GM21526 (cell line): ENCODE results near the gene STAM.

ENCODE experiments used
- ATAC-seq: cut with Tn5 transposase; IDR thresholded peaks from one replicate; pipeline ENCODE4 v1.9.1; 2021; ENCODE audit warnings: moderate library complexity; ENCODE audit not compliant: unreplicated experiment, low FRiP score

The STAM gene

DNA sequence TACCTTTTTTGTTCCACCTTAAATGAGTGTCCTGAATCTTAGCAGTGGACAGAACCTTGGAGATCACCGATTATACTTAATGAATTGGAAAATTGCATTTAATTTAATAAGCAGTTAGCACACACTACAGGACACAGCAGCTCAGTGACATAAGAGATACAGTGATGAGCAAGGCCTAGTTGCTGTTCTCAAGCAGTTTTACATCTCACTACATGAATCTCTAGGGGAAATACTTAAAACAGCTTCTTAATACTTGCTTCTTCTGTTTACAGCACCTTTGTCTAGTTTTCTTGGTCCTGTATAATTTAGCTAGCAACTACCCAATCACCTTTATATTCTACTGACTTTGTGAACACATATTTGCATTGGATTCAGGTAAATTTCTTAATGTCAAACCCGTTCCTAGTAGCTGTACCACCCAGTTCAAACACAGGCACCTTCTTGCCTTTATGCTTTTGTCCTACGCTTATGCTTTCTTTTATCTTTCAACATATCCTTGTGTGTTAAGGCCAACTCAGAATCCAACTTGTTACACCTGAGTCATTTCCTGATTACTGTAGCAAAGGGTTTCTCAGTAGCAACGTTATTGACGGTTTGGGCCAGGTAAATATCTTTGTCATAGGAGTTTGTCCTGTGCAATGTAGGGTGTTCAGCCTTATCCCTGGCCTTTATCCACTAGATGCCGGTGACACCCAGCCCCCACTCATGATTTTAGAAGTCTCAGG lies 1.8 kb downstream of the STAM start:
- ATAC-seq = no peak

- no peak for ATAC-seq
Measured at GRCh38 chr10:17647326-17647725, 3.4 kb downstream of the STAM start.

DNA sequence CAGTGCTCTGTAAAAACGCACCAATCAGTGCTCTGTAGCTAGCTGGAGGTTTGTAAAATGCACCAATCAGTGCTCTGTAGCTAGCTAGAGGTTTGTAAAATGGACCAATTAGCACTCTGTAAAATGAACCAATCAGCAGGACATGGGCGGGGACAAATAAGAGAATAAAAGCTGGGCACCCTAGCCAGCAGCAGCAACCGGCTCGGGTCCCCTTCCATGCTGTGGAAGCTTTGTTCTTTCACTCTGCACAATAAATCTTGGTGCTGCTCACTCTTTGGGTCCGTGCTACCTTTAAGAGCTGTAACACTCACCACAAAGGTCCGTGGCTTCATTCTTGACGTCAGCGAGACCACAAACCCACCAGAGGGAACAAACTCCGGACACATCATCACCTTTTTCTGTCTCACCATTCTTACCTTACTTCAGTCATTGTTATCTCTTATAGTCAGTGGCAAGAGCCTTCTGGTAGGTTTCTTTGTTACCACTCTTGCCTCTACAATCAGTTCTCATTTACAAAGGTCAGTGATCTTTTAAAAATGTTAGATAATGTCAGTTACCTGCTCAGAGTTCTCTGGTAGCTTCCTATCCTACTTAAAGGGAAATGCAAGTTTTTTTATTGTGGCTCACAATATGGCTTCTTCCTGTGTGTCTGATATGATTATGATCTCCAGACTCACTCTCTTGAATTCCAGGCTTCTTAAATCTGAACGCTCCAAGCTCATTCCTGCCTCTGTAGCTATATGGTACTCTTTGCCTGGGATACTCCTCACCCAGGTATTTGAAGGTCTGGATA lies 4.5 kb downstream of the STAM start:
- no peak for ATAC-seq

GRCh38 chr10:17649052-17649451 lies 5.1 kb downstream of the STAM start:
- no peak for ATAC-seq

GRCh38 chr10:17649836-17650235 lies 5.9 kb downstream of the STAM start:
- ATAC-seq = no peak

GRCh38 chr10:17650416-17650815 lies 6.5 kb downstream of the STAM start:
- ATAC-seq = no peak

DNA sequence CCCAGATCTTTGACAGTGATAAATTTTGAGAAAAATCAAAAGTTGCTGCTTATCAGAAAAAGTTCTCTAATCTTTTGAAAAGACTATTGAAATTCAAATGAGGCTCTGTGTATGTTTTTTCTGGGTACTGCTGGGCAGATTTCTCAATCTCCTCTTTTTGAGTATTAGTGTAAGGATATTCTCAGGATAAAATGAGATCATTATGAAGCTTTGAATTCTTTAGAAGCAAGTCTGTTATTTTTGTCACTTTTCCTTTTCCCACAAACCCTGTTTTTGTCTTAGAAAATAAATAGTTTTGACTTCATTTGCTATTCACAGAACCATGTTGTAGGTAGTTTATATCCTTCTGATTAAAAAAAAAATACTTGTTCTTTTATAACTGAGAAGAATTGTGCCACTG lies 7.9 kb downstream of the STAM start:
- no peak for ATAC-seq

DNA sequence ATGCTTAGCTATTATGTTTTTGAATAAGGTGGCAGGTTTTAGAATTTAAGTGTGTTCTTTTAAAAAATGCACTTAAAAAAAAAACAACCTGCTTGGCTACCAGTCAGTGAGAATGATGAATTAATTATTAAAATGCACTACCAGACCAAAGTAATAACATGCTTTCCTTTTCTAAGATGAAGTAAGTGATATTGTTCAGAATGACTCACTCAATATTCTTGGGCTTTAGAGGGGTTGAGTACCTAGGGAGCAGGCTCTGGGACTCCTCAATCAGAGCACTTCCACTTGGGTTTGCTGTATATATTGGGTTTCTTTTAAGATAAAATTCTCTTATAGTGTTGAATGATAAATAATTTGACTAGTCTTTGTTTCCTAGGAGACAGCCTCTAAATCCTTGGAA lies 8.6 kb downstream of the STAM start:
- ATAC-seq = no peak

- peak; percentile 34 for ATAC-seq
Measured at GRCh38 chr10:17655009-17655408, 11.1 kb downstream of the STAM start.

- ATAC-seq = peak; percentile 92
Measured at GRCh38 chr10:17655567-17656146, 11.7 kb downstream of the STAM start.

DNA sequence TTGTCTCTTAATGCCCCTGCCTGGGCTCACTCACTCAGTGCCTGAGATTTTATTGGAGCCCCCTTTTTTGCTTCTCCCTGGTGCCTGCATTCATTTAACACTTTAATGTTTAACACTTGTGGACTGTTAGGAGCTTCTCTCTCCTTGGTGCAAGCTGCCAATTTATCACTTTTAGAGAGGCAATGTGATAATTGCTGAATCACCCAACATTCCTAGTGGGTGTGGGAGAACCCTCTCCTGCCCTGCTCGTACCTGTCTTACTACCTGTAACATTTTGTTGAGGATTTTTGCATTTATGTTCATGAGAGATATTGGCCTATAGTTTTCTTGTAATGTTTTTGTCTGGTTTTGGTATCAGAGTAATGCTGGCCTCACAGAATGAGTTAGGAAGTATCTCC lies 13.2 kb downstream of the STAM start:
- no peak for ATAC-seq

DNA sequence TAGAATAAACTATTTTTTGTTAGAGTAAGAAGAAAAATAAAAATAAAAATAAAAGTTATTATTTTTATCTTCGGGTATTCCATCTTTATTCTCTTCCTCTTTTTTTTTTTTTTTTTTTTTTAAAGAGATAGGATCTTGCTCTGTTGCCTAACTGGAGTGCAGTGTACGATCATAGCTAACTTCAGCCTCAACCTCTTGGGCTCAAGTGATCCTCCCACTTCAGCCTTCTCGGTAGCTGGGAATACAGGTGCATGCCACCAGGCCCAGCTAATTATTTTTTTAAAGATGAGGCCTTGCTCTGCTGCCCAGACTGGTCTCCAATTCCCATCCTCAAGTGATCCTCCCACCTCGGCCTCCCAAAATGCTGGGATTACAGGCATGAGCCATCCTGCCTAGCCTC lies 15.4 kb downstream of the STAM start:
- no peak for ATAC-seq

GRCh38 chr10:17660921-17661320 lies 17.0 kb downstream of the STAM start:
- ATAC-seq = no peak

- ATAC-seq = no peak
Measured at GRCh38 chr10:17661510-17661909, 17.6 kb downstream of the STAM start.

DNA sequence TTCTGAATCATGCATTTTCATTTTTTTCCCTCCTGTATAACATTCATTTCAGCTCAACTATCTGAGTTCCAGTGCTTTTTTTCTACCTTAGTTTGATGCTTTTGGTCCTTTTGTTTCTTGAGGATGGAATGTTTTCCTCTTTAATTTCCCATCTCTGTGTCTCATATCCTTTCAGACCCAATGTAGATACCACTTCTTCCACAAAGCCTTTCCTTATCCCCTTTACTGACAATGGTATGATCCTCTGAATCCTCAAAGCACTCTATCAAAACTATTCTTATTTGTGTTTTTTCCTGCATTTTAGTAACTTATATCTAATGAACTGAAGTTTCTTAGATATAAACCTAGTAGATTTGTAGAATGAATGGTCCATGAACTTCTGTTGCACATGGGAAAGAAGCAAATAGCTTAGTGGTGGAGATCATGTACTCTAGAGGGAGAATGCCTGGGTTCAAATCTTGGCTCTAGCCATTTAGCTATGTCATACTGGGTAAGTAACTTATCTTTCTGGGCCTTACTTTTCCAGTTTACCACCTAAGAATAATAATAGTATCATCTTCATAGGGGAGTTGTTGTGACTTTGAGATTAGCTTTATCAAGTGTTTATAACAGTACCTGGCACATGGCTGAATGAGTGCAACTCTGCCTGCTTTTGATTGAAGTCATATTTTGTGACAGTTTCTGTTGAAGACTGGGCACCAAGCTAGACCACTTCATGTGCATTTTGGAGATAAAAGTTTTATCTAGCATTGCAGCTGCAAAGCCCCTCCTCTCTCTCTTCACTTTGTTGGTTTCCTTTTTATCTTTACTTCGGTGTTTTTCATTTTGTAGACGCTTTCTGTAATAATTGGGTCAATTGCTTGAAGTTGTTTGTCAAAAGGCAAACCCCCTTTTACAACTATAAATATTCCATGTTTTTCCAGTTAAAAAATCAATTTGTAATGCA lies 18.5 kb downstream of the STAM start:
- ATAC-seq = no peak

- ATAC-seq = no peak
Measured at GRCh38 chr10:17663450-17663849, 19.5 kb downstream of the STAM start.

DNA sequence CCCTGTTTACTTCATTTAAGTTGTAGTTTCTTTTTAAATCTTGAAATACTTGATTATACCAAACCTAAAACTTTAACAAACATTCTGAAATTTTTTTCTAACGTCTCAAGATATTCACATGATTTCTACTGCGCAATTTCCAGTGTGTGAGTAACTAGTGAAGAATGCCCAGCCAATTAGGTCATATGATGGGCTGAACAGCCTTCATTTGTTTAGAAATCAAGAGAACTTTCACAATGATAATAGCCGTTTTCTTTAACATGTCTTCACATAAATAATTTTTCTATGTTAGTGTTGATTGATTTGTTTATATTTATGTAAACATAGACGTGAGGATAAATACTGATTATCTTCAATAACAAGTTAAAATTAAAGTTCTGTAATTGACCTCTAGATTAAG lies 21.8 kb downstream of the STAM start:
- no peak for ATAC-seq

GRCh38 chr10:17668435-17669184 lies 24.7 kb downstream of the STAM start:
- ATAC-seq = peak; percentile 23

DNA sequence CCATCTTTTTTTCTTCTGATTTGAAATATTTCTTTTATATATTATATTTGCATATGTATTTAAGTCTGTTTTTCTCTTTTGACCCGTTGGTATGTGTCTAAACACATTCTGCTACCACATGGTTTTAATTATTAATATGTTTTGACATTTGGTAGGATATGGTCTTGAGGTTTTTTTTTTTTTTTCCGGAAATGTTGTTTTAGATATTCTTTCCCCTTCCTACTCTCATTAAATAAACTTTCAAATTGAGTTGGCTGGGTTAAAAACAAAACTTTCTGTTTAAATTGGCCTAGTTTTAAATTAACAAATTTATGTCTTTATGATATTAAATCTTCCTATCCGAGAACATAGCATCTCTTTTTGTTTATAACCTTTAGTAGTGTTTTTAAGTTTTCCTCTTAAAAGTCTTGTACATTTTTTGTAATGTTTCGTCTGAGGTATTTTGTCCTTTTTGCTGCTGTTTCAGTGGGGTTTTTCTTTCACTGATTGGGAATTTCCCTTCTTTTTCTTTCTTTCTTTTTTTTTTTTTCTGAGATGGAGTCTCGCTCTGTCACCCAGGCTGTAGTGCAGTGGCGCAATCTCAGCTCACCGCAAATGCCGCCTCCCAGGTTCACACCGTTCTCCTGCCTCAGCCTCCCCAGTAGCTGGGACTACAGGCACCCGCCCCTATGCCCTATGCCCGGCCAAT lies 25.4 kb downstream of the STAM start:
- ATAC-seq = peak; percentile 59
